Small intestine (tissue), 7 donors: Measurements from ENCODE around the gene HOOK1. TPM values are rescaled to one million over a fixed set of nuclear protein-coding genes. Genes with fewer than 3 reads are reported as not detected.
"Not testable (repeated sequence)": the region's sequence is repeated elsewhere in the genome, so short reads cannot be mapped to it uniquely, and the experiment has no call there.

Experiments used
- DNase-seq, 2 donors: peaks; one replicate each; pipeline versions ENCODE4 v3.0.0 to v3.0.0-alpha.2; 2013
- FAIRE-seq: peaks from 2 replicates; lab custom pipeline; 2012; peaks lifted over from hg19 to GRCh38; lab: Jason Lieb, UNC
- H3K27ac ChIP-seq, 3 donors: one replicate each; pipeline ENCODE4 v1.5.1; 2013; ENCODE audit warnings: low read length in 2 of 3, mild to moderate bottlenecking in 2 of 3, control low read depth in 1 of 3, inconsistent platforms in 1 of 3, low read depth in 1 of 3, moderate library complexity in 1 of 3
- H3K27me3 ChIP-seq, 3 donors: one replicate each; pipeline ENCODE4 v1.6.1; 2013; ENCODE audit warnings: low read length in 3 of 3, inconsistent platforms in 1 of 3; ENCODE audit not compliant: control insufficient read depth in 3 of 3, insufficient read depth in 3 of 3
- H3K36me3 ChIP-seq, 3 donors: one replicate each; pipeline ENCODE4 v1.6.1; 2013; ENCODE audit warnings: low read length in 3 of 3, inconsistent platforms in 1 of 3, low read depth in 1 of 3, mild to moderate bottlenecking in 1 of 3, moderate library complexity in 1 of 3; ENCODE audit not compliant: control insufficient read depth in 3 of 3, insufficient read depth in 2 of 3
- H3K4me1 ChIP-seq, 3 donors: one replicate each; pipeline ENCODE4 v1.6.1; 2013; ENCODE audit warnings: low read length in 2 of 3, inconsistent platforms in 1 of 3, low read depth in 1 of 3, mild to moderate bottlenecking in 1 of 3, moderate library complexity in 1 of 3; ENCODE audit not compliant: control insufficient read depth in 3 of 3, insufficient read depth in 2 of 3
- H3K4me3 ChIP-seq, 3 donors: one replicate each; pipeline ENCODE4 v1.5.1; 2013; ENCODE audit warnings: low read length in 3 of 3, control low read depth in 1 of 3, inconsistent platforms in 1 of 3, low read depth in 1 of 3, mild to moderate bottlenecking in 1 of 3, moderate library complexity in 1 of 3
- H3K9me3 ChIP-seq, 2 donors: one replicate each; pipeline ENCODE4 v1.6.1; 2013; ENCODE audit warnings: low read depth in 1 of 2, low read length in 1 of 2; ENCODE audit not compliant: control insufficient read depth in 2 of 2, insufficient read depth in 1 of 2
- WGBS, 3 donors: extraction: QIAGEN DNeasy Blood & Tissue Kit; methylation state at CpG; one replicate each; pipeline ENCODE4 v1.1.7; 2013; 5-methylcytosine and 5-hydroxymethylcytosine counted together
- polyA plus RNA-seq, 4 donors: library from polyadenylated mRNA; stranded (reverse) in 3 of 4; unstranded in 1 of 4; fragments of 200-250 nt in 3 of 4; fragments of 120-200 nt in 1 of 4; gene quantifications; one replicate each; pipeline versions ENCODE4 v1.2.1 to v1.2.3, GENCODE V29; 2013
- donor health status: healthy with polysubstance abuse.
- donor health status: control.
- donor health status: control.
- donor health status: Bipolar disorder and iron deficiency.
- donor health status: healthy.

Gene HOOK1
- polyA plus RNA-seq, 4 donors: 7.8 to 38.9 (median 12.8) TPM

- FAIRE-seq: no peak
- WGBS, 3 donors: 54 to 73% (median 68%) methylated on average over 2 of the region's 2 CpGs
- Histone ChIP-seq H3K9me3 (no peaks in the 10 kb centered on the region), H3K4me3 (no peak overlapping the region), H3K27ac (peak overlapping the region in 2 of 3 donors; percentile 55 to 57), H3K36me3 (peaks cover 0 to 7% (median 6%) of the 10 kb centered on the region in 3 donors), H3K4me1 (peaks cover 0 to 25% (median 4%) of the 10 kb centered on the region in 3 donors), H3K27me3 (no peaks in the 10 kb centered on the region)
- DNase-seq: peak; percentile 63 to 64
Measured at GRCh38 chr1:59906931-59907330, 92.2 kb downstream of the HOOK1 start.

GRCh38 chr1:59908084-59908483 is 93.3 kb downstream of the HOOK1 start:
- no peak for DNase-seq
- H3K4me1 ChIP-seq: peaks cover 0 to 25% (median 4%) of the 10 kb centered on the region in 3 donors
- 67 to 80% (median 78%) methylated on average over 2 of the region's 2 CpGs for WGBS, 3 donors
- H3K4me3 ChIP-seq: no peak overlapping the region
- FAIRE-seq: no peak
- no peaks in the 10 kb centered on the region for H3K9me3 ChIP-seq
- H3K27me3 ChIP-seq: no peaks in the 10 kb centered on the region
- peak overlapping the region in 1 of 3 donors; percentile 21 for H3K27ac ChIP-seq
- H3K36me3 ChIP-seq: peaks cover 0 to 10% (median 6%) of the 10 kb centered on the region in 3 donors

- WGBS, 3 donors: 36 to 76% (median 50%) methylated on average over 2 of the region's 2 CpGs
- no peaks in the 10 kb centered on the region for H3K9me3 ChIP-seq
- no peaks in the 10 kb centered on the region for H3K27me3 ChIP-seq
- H3K27ac ChIP-seq: peak overlapping the region in 1 of 3 donors; percentile 23
- H3K36me3 ChIP-seq: peaks cover 0 to 10% (median 6%) of the 10 kb centered on the region in 3 donors
- H3K4me1 ChIP-seq: peaks cover 0 to 25% (median 4%) of the 10 kb centered on the region in 3 donors
- H3K4me3 ChIP-seq: no peak overlapping the region
- DNase-seq (peak; percentile 75 to 91), FAIRE-seq (no peak)
Measured at GRCh38 chr1:59908682-59909081, 93.9 kb downstream of the HOOK1 start.

- H3K4me3 ChIP-seq, H3K9me3 ChIP-seq, H3K27me3 ChIP-seq, H3K27ac ChIP-seq, H3K36me3 ChIP-seq, FAIRE-seq, H3K4me1 ChIP-seq, DNase-seq: not testable (repeated sequence)
- WGBS, 3 donors: 89 to 94% (median 94%) methylated on average over 7 of the region's 7 CpGs
Measured at GRCh38 chr1:59914791-59915286, 100.1 kb downstream of the HOOK1 start.

- Histone ChIP-seq H3K4me1 (peaks cover 0 to 5% (median 0%) of the 10 kb centered on the region in 3 donors), H3K4me3 (no peak overlapping the region), H3K27ac (no peak overlapping the region), H3K9me3 (no peaks in the 10 kb centered on the region), H3K27me3 (no peaks in the 10 kb centered on the region), H3K36me3 (peaks cover 0 to 3% (median 3%) of the 10 kb centered on the region in 3 donors)
- WGBS, 3 donors: 60 to 77% (median 74%) methylated on average over 1 of the region's 1 CpG
- DNase-seq (no peak), FAIRE-seq (no peak)
Measured at GRCh38 chr1:59915516-59915915, 100.8 kb downstream of the HOOK1 start.

GRCh38 chr1:59917026-59917784 is 102.5 kb downstream of the HOOK1 start:
- no peaks in the 10 kb centered on the region for H3K9me3 ChIP-seq
- H3K27ac ChIP-seq: no peak overlapping the region
- peaks cover 0 to 5% (median 0%) of the 10 kb centered on the region in 3 donors for H3K4me1 ChIP-seq
- peaks cover 0 to 3% (median 2%) of the 10 kb centered on the region in 3 donors for H3K36me3 ChIP-seq
- DNase-seq (no peak), FAIRE-seq (no peak)
- WGBS, 3 donors: 84 to 88% (median 88%) methylated on average over 10 of the region's 10 CpGs
- no peak overlapping the region for H3K4me3 ChIP-seq
- no peaks in the 10 kb centered on the region for H3K27me3 ChIP-seq

- DNase-seq (no peak), FAIRE-seq (no peak)
- no peaks in the 10 kb centered on the region for H3K27me3 ChIP-seq
- no peak overlapping the region for H3K4me3 ChIP-seq
- peaks cover 0 to 3% (median 0%) of the 10 kb centered on the region in 3 donors for H3K36me3 ChIP-seq
- H3K27ac ChIP-seq: no peak overlapping the region
- peaks cover 0 to 5% (median 0%) of the 10 kb centered on the region in 3 donors for H3K4me1 ChIP-seq
- WGBS, 3 donors: 91 to 96% (median 92%) methylated on average over 2 of the region's 2 CpGs
- peaks cover 0 to under 1% of the 10 kb centered on the region in 2 donors for H3K9me3 ChIP-seq
Measured at GRCh38 chr1:59917785-59918180, 103.0 kb downstream of the HOOK1 start.

- Histone ChIP-seq H3K4me1 (peaks cover 0 to 5% (median 0%) of the 10 kb centered on the region in 3 donors), H3K36me3 (peaks cover 0 to 3% (median 0%) of the 10 kb centered on the region in 3 donors), H3K27me3 (no peaks in the 10 kb centered on the region), H3K9me3 (peaks cover 0 to 4% of the 10 kb centered on the region in 2 donors), H3K4me3 (no peak overlapping the region), H3K27ac (no peak overlapping the region)
- DNase-seq: peak; percentile 44 to 85
- FAIRE-seq: no peak
- WGBS, 3 donors: 20 to 57% (median 43%) methylated on average over 2 of the region's 2 CpGs
Measured at GRCh38 chr1:59919746-59920145, 105.0 kb downstream of the HOOK1 start.
